ENCODE data around the gene ATP5PD.

DNA sequence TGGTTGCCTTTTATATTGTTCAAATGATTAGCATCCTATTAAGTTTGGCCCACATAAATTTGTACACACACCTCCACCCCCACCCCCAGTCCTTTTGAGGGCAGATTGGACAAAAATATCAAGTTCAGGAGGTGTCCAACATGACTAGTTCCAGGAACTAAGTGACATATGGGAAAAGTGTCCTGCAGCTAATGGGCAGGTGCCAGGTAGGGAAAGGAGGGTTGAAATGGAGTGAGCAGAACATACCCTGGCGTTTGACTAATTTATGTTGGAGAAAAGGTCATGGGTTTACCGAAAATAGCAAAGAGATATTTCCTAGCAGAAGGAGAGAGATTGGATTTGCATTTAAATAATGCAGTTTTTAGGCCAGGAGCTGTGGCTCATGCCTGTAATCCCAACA is 5.2 kb upstream of the ATP5PD start:
- no peak for TF ChIP-seq CTCF (IDR thresholded peaks at IDR 0.05)
- TF ChIP-seq POLR2A (IDR thresholded peaks at IDR 0.05), result no peak
- no peak for TF ChIP-seq EP300 (IDR thresholded peaks at IDR 0.05)
- no peak for TF ChIP-seq POLR2AphosphoS5 (IDR thresholded peaks at IDR 0.05)
